ENCODE measurements around the gene CALD1.

DNA sequence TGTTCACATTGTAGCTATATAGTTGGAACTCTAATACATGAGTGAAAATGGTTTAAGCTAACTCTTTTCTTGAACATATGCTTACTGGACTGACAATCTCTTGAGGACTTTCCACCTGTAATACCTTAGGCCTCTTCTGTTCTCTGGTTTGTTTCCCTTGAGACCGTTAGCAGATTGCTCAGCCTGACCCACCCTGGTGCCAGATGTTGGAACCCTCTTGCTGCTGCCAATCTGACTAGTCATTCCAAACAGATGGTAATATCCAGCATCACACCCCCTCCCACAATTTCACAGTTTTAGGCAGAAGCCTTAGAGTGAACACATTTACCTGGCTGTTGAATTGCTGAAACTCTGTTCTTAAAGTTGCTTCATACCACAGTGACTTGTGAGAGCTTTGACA, 18.7 kb downstream of the CALD1 start:
- TF ChIP-seq JUNB (IDR thresholded peaks at IDR 0.05; ENCODE audit: unreplicated experiment) (no peak), EZH2 (IDR thresholded peaks at IDR 0.05; ENCODE audit: low read depth, unreplicated experiment) (no peak)
- TF ChIP-seq, protein P1, sequence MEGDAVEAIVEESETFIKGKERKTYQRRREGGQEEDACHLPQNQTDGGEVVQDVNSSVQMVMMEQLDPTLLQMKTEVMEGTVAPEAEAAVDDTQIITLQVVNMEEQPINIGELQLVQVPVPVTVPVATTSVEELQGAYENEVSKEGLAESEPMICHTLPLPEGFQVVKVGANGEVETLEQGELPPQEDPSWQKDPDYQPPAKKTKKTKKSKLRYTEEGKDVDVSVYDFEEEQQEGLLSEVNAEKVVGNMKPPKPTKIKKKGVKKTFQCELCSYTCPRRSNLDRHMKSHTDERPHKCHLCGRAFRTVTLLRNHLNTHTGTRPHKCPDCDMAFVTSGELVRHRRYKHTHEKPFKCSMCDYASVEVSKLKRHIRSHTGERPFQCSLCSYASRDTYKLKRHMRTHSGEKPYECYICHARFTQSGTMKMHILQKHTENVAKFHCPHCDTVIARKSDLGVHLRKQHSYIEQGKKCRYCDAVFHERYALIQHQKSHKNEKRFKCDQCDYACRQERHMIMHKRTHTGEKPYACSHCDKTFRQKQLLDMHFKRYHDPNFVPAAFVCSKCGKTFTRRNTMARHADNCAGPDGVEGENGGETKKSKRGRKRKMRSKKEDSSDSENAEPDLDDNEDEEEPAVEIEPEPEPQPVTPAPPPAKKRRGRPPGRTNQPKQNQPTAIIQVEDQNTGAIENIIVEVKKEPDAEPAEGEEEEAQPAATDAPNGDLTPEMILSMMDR (conservative IDR thresholded peaks at IDR 0.05; ENCODE audit: low read depth in 2 of 2) = no peak

Data from GM23338 (cell line).